Keratinocyte (primary cell): ENCODE data around the gene GNB3. TPM values are rescaled to one million over a fixed set of nuclear protein-coding genes. Genes with fewer than 3 reads are reported as not detected.

Source experiments
- DNase-seq: peaks from one replicate; pipeline ENCODE4 v3.0.0-alpha.2; 2011; ENCODE audit warnings: low read depth, missing footprints, low spot score
- FAIRE-seq: peaks from 2 replicates; lab custom pipeline; 2011; peaks lifted over from hg19 to GRCh38; lab: Jason Lieb, UNC
- H2AFZ ChIP-seq: 2 replicates; pipeline ENCODE4 v1.6.0; 2012; ENCODE audit warnings: low read length, control low read depth, inconsistent platforms; ENCODE audit not compliant: control insufficient read depth
- H3K27ac ChIP-seq: 2 replicates; pipeline ENCODE4 v1.5.1; 2011; ENCODE audit warnings: low read length; ENCODE audit not compliant: control insufficient read depth, insufficient read depth
- H3K27me3 ChIP-seq: 3 replicates; pipeline ENCODE4 v1.6.0; 2011; ENCODE audit warnings: low read length; ENCODE audit not compliant: control insufficient read depth, insufficient read depth; ENCODE audit errors: extremely low read depth
- H3K36me3 ChIP-seq, 2 experiments: 2 replicates in 1 of 2; 3 replicates in 1 of 2; pipeline ENCODE4 v1.5.1; 2011; ENCODE audit warnings: low read length in 2 of 2, mild to moderate bottlenecking in 1 of 2; ENCODE audit not compliant: control insufficient read depth in 2 of 2, insufficient read depth in 2 of 2; ENCODE audit errors: extremely low read depth in 1 of 2
- H3K4me1 ChIP-seq: 3 replicates; pipeline ENCODE4 v1.5.1; 2011; ENCODE audit warnings: low read length; ENCODE audit not compliant: control insufficient read depth, insufficient read depth; ENCODE audit errors: extremely low read depth
- H3K4me2 ChIP-seq: 3 replicates; pipeline ENCODE4 v1.6.0; 2011; ENCODE audit warnings: low read depth, low read length; ENCODE audit not compliant: control insufficient read depth, insufficient read depth; ENCODE audit errors: extremely low read depth
- H3K4me3 ChIP-seq, 3 experiments: fragments of 200-600 bp in 1 of 3; sonication (generic) in 1 of 3; 2 replicates in 2 of 3; 3 replicates in 1 of 3; pipeline ENCODE4 v1.5.1; 2011 to 2016; ENCODE audit warnings: low read length in 3 of 3, mild to moderate bottlenecking in 3 of 3, control low read depth in 2 of 3, inconsistent platforms in 1 of 3, low read depth in 1 of 3, mixed read lengths in 1 of 3, mixed run types in 1 of 3, moderate library complexity in 1 of 3; ENCODE audit not compliant: control insufficient read depth in 2 of 3, insufficient read depth in 2 of 3; ENCODE audit errors: extremely low read depth in 1 of 3
- H3K79me2 ChIP-seq: 2 replicates; pipeline ENCODE4 v1.6.0; 2012; ENCODE audit warnings: low read length; ENCODE audit not compliant: control insufficient read depth, insufficient read depth
- H3K9ac ChIP-seq: 3 replicates; pipeline ENCODE4 v1.6.0; 2011; ENCODE audit warnings: low read length; ENCODE audit not compliant: control insufficient read depth, insufficient read depth; ENCODE audit errors: extremely low read depth
- H3K9me1 ChIP-seq: 3 replicates; pipeline ENCODE4 v1.6.0; 2011; ENCODE audit warnings: low read length; ENCODE audit not compliant: control insufficient read depth, insufficient read depth; ENCODE audit errors: extremely low read depth
- H3K9me3 ChIP-seq: 2 replicates; pipeline ENCODE4 v1.5.1; 2012; ENCODE audit warnings: low read depth, low read length; ENCODE audit not compliant: control insufficient read depth
- H4K20me1 ChIP-seq: 3 replicates; pipeline ENCODE4 v1.6.0; 2011; ENCODE audit warnings: low read length; ENCODE audit not compliant: control insufficient read depth, insufficient read depth; ENCODE audit errors: extremely low read depth
- CTCF ChIP-seq, 3 experiments: IDR thresholded peaks in 1 of 3; conservative IDR thresholded peaks in 1 of 3; optimal IDR thresholded peaks in 1 of 3; 2 replicates in 2 of 3; 3 replicates in 1 of 3; pipeline versions ENCODE3 to v1.5.1; 2011; ENCODE audit warnings: low read length in 3 of 3, mild to moderate bottlenecking in 3 of 3, moderate library complexity in 2 of 3, control low read depth in 1 of 3, inconsistent platforms in 1 of 3; ENCODE audit not compliant: insufficient read depth in 2 of 3; ENCODE audit errors: extremely low read depth in 1 of 3
- EZH2 ChIP-seq: IDR thresholded peaks from one replicate; pipeline ENCODE4 v1.6.1; 2012; ENCODE audit warnings: inconsistent platforms, mild to moderate bottlenecking, low read length, moderate library complexity
- dilution Hi-C: fragments of 300-500 bp; cut with MboI; formaldehyde crosslinking; loops from one replicate; pipeline ENCODE4 v1.7.0; 2020; ENCODE audit warnings: low sequenced_read_pairs; ENCODE audit not compliant: extremely low pct_ligation_motif_present
- polyA plus RNA-seq, 5 experiments: library from polyadenylated mRNA; depleted of rRNA in 3 of 5; stranded (reverse) in 3 of 5; stranded (forward) in 1 of 5; unstranded in 1 of 5; fragments of >200 nt; gene quantifications; 1 replicate in 1 of 5; 2 replicates in 3 of 5; 3 replicates in 1 of 5; pipeline versions ENCODE4 v1.2.1 to v1.2.3, GENCODE V29; 2011 to 2012; ENCODE audit warnings: missing spikeins in 2 of 5, low read depth in 1 of 5, low replicate concordance in 1 of 5

The GNB3 gene
- polyA plus RNA-seq, 1 donor (not counting 4 experiments of a cell fraction or from before 2014, with no cell fraction given) = 0.80 TPM

DNA sequence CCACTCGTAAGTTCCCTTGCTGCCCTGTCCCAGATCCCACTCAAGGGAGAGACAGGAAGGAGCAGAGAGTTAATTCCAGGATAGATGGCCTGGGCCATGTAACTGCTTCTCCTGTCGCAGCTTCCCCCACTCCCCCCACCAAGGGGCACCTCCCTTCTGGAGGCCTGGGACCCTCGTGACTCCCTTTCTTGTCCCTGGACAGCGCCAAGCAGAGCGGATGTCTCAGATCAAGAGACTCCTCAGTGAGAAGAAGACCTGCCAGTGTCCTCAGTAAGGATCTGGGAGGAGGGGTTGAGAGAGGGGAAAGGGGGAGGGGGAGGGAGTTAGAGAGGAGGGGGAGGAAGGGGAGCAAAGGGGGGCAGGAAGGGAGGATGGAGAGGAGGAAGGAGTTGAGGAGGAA is 22.1 kb upstream of the GNB3 start:
- Histone ChIP-seq H3K4me3 (no peak overlapping the region), H3K4me2 (no peak overlapping the region), H3K4me1 (no peaks in the 10 kb centered on the region), H4K20me1 (no peaks in the 10 kb centered on the region), H3K27me3 (peaks cover 60% of the 10 kb centered on the region), H3K27ac (no peak overlapping the region), H3K36me3 (no peaks in the 10 kb centered on the region), H3K9me3 (no peaks in the 10 kb centered on the region), H2AFZ (no peak overlapping the region), H3K9me1 (no peaks in the 10 kb centered on the region), H3K9ac (no peak overlapping the region), H3K79me2 (no peaks in the 10 kb centered on the region)
- TF ChIP-seq EZH2 = no peak
- no peak for TF ChIP-seq CTCF (optimal IDR thresholded peaks at IDR 0.05 in 1 of 3, IDR thresholded peaks at IDR 0.05 in 1 of 3, conservative IDR thresholded peaks at IDR 0.05 in 1 of 3; ENCODE audit: extremely low read depth in 1 of 3, insufficient read depth in 2 of 3, low read length in 3 of 3)
- DNase-seq = no peak
- dilution Hi-C loops = no loop called here
- FAIRE-seq = no peak

DNA sequence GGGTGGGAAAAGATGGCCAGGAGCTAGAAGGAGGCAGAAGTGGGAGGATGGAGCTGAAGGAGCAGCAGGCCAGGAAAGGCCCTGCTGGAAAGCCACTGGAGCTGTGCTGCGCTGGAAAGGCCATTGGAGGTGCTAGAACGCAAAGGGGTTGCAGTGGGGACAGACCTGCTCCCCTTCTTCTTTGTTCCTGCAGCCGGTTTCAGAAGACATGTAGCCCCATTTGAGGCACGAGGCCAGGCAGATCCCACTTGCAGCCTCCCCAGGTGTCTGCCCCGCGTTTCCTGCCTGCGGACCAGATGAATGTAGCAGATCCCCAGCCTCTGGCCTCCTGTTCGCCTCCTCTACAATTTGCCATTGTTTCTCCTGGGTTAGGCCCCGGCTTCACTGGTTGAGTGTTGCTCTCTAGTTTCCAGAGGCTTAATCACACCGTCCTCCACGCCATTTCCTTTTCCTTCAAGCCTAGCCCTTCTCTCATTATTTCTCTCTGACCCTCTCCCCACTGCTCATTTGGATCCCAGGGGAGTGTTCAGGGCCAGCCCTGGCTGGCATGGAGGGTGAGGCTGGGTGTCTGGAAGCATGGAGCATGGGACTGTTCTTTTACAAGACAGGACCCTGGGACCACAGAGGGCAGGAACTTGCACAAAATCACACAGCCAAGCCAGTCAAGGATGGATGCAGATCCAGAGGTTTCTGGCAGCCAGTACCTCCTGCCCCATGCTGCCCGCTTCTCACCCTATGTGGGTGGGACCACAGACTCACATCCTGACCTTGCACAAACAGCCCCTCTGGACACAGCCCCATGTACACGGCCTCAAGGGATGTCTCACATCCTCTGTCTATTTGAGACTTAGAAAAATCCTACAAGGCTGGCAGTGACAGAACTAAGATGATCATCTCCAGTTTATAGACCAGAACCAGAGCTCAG is 21.4 kb upstream of the GNB3 start:
- H3K4me2 ChIP-seq = no peak overlapping the region
- TF ChIP-seq EZH2 (no peak), CTCF (optimal IDR thresholded peaks at IDR 0.05 in 1 of 3, IDR thresholded peaks at IDR 0.05 in 1 of 3, conservative IDR thresholded peaks at IDR 0.05 in 1 of 3; ENCODE audit: extremely low read depth in 1 of 3, insufficient read depth in 2 of 3, low read length in 3 of 3) (no peak)
- H3K36me3 ChIP-seq = no peaks in the 10 kb centered on the region
- FAIRE-seq (no peak), DNase-seq (no peak)
- no peaks in the 10 kb centered on the region for H3K9me1 ChIP-seq
- H4K20me1 ChIP-seq = no peaks in the 10 kb centered on the region
- H3K4me3 ChIP-seq = no peak overlapping the region
- peaks cover 60% of the 10 kb centered on the region for H3K27me3 ChIP-seq
- no peaks in the 10 kb centered on the region for H3K4me1 ChIP-seq
- H3K79me2 ChIP-seq = no peaks in the 10 kb centered on the region
- H3K27ac ChIP-seq = no peak overlapping the region
- no peaks in the 10 kb centered on the region for H3K9me3 ChIP-seq
- H2AFZ ChIP-seq = no peak overlapping the region
- no peak overlapping the region for H3K9ac ChIP-seq
- dilution Hi-C loops = no loop called here
